HCT116 (cell line): ENCODE measurements around the gene PPEF2. TPM values are rescaled to one million over a fixed set of nuclear protein-coding genes. Genes with fewer than 3 reads are reported as not detected.

ENCODE experiments used
- ATAC-seq: fragments of 200-7000 bp; cut with Tn5 transposase; 2 replicates; pipeline ENCODE4 v1.9.1; 2020; ENCODE audit warnings: mild to moderate bottlenecking, moderate library complexity
- BruUV-seq: library from RNA; stranded (reverse); fragments of 400-500 nt; replicated peaks from 2 replicates; lab custom pipeline; 2021; lab: Mats Ljungman, UMichigan
- CTCF ChIA-PET: fragments of 300-600 bp; sonication (Branson Sonifier 250); formaldehyde crosslinking; loops from one replicate; lab custom pipeline; 2021; ENCODE audit warnings: antibody characterized with exemption; lab: Charles Lee
- POLR2A ChIA-PET: fragments of 300-600, 350-600 bp; sonication (Branson Sonifier 250); formaldehyde crosslinking; loops from one replicate; lab custom pipeline; 2021; ENCODE audit warnings: antibody characterized with exemption; lab: Charles Lee
- RAD21 ChIA-PET, 2 experiments: fragments of 300-600 bp; sonication (Branson Sonifier 250); formaldehyde crosslinking; loops; one replicate each; lab custom pipeline; 2023; ENCODE audit warnings: low total read pairs in 2 of 2; ENCODE audit not compliant: uncharacterized antibody in 2 of 2, unreplicated experiment in 2 of 2, low non-redundant PET in 1 of 2; lab: Charles Lee
- DNase-seq: peaks from one replicate; pipeline ENCODE4 v3.0.0-alpha.2; 2010; ENCODE audit warnings: low read depth, low spot score
- H2AFZ ChIP-seq: fragments of 200-600 bp; shearing (Covaris generic), sonication (generic); 2 replicates; pipeline ENCODE4 v1.6.1; 2017; ENCODE audit warnings: low read depth, mixed run types, mixed read lengths, antibody characterized with exemption, low read length; ENCODE audit not compliant: poor library complexity, severe bottlenecking
- H3K27ac ChIP-seq: 2 replicates; pipeline ENCODE4 v1.5.1; 2012; ENCODE audit warnings: low read depth, low read length
- H3K27me3 ChIP-seq: fragments of 200-600 bp; sonication (generic); 2 replicates; pipeline ENCODE4 v1.6.1; 2016; ENCODE audit warnings: mixed run types, low read length, mixed read lengths; ENCODE audit not compliant: insufficient read depth
- H3K36me3 ChIP-seq, 2 experiments: fragments of 200-500 bp in 1 of 2; fragments of 200-600 bp in 1 of 2; sonication (Bioruptor generic) in 1 of 2; sonication (generic) in 1 of 2; 2 replicates each; pipeline versions ENCODE4 v1.5.1 to v1.6.1; 2014 to 2016; ENCODE audit warnings: low read length in 2 of 2, inconsistent platforms in 1 of 2, mixed read lengths in 1 of 2, mixed run types in 1 of 2; ENCODE audit not compliant: insufficient read depth in 2 of 2, control insufficient read depth in 1 of 2
- H3K4me1 ChIP-seq, 2 experiments: fragments of 200-600 bp in 1 of 2; sonication (generic) in 1 of 2; 2 replicates each; pipeline versions ENCODE4 v1.5.1 to v1.6.1; 2012 to 2017; ENCODE audit warnings: low read length in 2 of 2, inconsistent platforms in 1 of 2, mild to moderate bottlenecking in 1 of 2, mixed read lengths in 1 of 2, mixed run types in 1 of 2, moderate library complexity in 1 of 2; ENCODE audit not compliant: insufficient read depth in 2 of 2, control insufficient read depth in 1 of 2
- H3K4me2 ChIP-seq: fragments of 200-600 bp; sonication (generic); 2 replicates; pipeline ENCODE4 v1.6.1; 2017; ENCODE audit warnings: mixed run types, low read length, mixed read lengths
- H3K4me3 ChIP-seq, 2 experiments: fragments of 200-600 bp in 1 of 2; sonication (generic) in 1 of 2; replicated peaks in 1 of 2; 2 replicates each; pipeline ENCODE4 v1.5.1; 2011 to 2016; ENCODE audit warnings: low read length in 2 of 2, control low read depth in 1 of 2, low read depth in 1 of 2, mild to moderate bottlenecking in 1 of 2, mixed read lengths in 1 of 2, mixed run types in 1 of 2
- H3K79me2 ChIP-seq: fragments of 200-600 bp; sonication (generic); 2 replicates; pipeline ENCODE4 v1.6.1; 2017; ENCODE audit warnings: mild to moderate bottlenecking, mixed run types, low read length, moderate library complexity, mixed read lengths; ENCODE audit not compliant: insufficient read depth
- H3K9ac ChIP-seq: fragments of 200-600 bp; sonication (generic); 2 replicates; pipeline ENCODE4 v1.6.1; 2016; ENCODE audit warnings: low read length, mixed read lengths
- H3K9me2 ChIP-seq: fragments of 200-600 bp; sonication (generic), shearing (Covaris generic); 2 replicates; pipeline ENCODE4 v1.6.1; 2017; ENCODE audit warnings: mixed run types, mild to moderate bottlenecking, moderate library complexity; ENCODE audit not compliant: insufficient read depth
- H3K9me3 ChIP-seq, 2 experiments: fragments of 200-500 bp in 1 of 2; fragments of 200-600 bp in 1 of 2; sonication (Bioruptor generic) in 1 of 2; sonication (generic) in 1 of 2; 2 replicates each; pipeline ENCODE4 v1.6.1; 2014 to 2017; ENCODE audit warnings: low read length in 2 of 2, mixed read lengths in 2 of 2, inconsistent platforms in 1 of 2, low read depth in 1 of 2, mild to moderate bottlenecking in 1 of 2, mixed run types in 1 of 2, moderate library complexity in 1 of 2; ENCODE audit not compliant: control insufficient read depth in 1 of 2, insufficient read depth in 1 of 2
- H4K20me1 ChIP-seq: fragments of 200-600 bp; sonication (generic), shearing (Covaris generic); 2 replicates; pipeline ENCODE4 v1.6.1; 2017; ENCODE audit warnings: mixed run types, mild to moderate bottlenecking, moderate library complexity; ENCODE audit not compliant: insufficient read depth
- CBX3 ChIP-seq: IDR thresholded peaks from 2 replicates; pipeline ENCODE4 v1.6.1; 2012; ENCODE audit warnings: low read depth
- ELF1 ChIP-seq: IDR thresholded peaks from 2 replicates; pipeline ENCODE4 v1.6.1; 2012; ENCODE audit warnings: low read depth, borderline replicate concordance
- FOSL1 ChIP-seq: IDR thresholded peaks from 2 replicates; pipeline ENCODE4 v1.6.1; 2012; ENCODE audit warnings: low read depth
- JUND ChIP-seq: IDR thresholded peaks from 2 replicates; pipeline ENCODE4 v1.6.1; 2012
- POLR2A ChIP-seq: IDR thresholded peaks from 2 replicates; pipeline ENCODE4 v1.7.0; 2011; ENCODE audit warnings: borderline replicate concordance; ENCODE audit not compliant: insufficient read depth, insufficient read length; ENCODE audit errors: extremely low read depth
- POLR2AphosphoS5 ChIP-seq: IDR thresholded peaks from 2 replicates; pipeline ENCODE4 v1.6.1; 2011; ENCODE audit warnings: mild to moderate bottlenecking, low read depth, low read length, moderate library complexity
- SIN3A ChIP-seq: IDR thresholded peaks from 2 replicates; pipeline ENCODE4 v1.6.1; 2012; ENCODE audit warnings: low read depth
- SRF ChIP-seq: IDR thresholded peaks from 2 replicates; pipeline ENCODE4 v1.6.1; 2012; ENCODE audit warnings: low read depth
- TCF7L2 ChIP-seq: IDR thresholded peaks from 2 replicates; pipeline ENCODE4 v1.7.0; 2011; ENCODE audit warnings: borderline replicate concordance, inconsistent platforms; ENCODE audit not compliant: insufficient read depth, insufficient read length; ENCODE audit errors: extremely low read depth
- YY1 ChIP-seq: IDR thresholded peaks from 2 replicates; pipeline ENCODE4 v1.6.1; 2011; ENCODE audit warnings: low read length, low read depth, moderate library complexity, mild to moderate bottlenecking; ENCODE audit not compliant: insufficient replicate concordance; ENCODE audit errors: extremely low read depth
- ZFX ChIP-seq: fragments of 450-650 bp; IDR thresholded peaks from 2 replicates; pipeline ENCODE4 v1.6.1; 2017
- ZNF274 ChIP-seq: fragments of 200-500 bp; sonication (Bioruptor generic); IDR thresholded peaks from 2 replicates; pipeline ENCODE4 v1.6.1; 2014; ENCODE audit warnings: mild to moderate bottlenecking, low read depth, low read length, inconsistent platforms
- intact Hi-C: fragments of 100-400 bp; cut with micrococcal nuclease; formaldehyde crosslinking; loops from 2 replicates; pipeline ENCODE4 v1.10.0; 2022
- total RNA-seq: library from RNA; stranded (reverse); gene quantifications from one replicate; pipeline ENCODE4 v1.2.1, GENCODE V29; 2021; ENCODE audit not compliant: unreplicated experiment
- TF ChIP-seq, protein P1 (sequence below), 3 experiments: fragments of 200-600 bp in 1 of 3; sonication (generic) in 1 of 3; IDR thresholded peaks in 2 of 3; conservative IDR thresholded peaks in 1 of 3; 2 replicates each; pipeline ENCODE4 v1.5.1; 2012 to 2017; ENCODE audit warnings: low read depth in 2 of 3, low read length in 2 of 3, antibody characterized with exemption in 1 of 3, borderline replicate concordance in 1 of 3, control low read depth in 1 of 3, mild to moderate bottlenecking in 1 of 3, mixed read lengths in 1 of 3, mixed run types in 1 of 3, moderate library complexity in 1 of 3; ENCODE audit not compliant: insufficient read depth in 1 of 3

The PPEF2 gene
- total RNA-seq, 1 experiment from 2014 or later: not detected

DNA sequence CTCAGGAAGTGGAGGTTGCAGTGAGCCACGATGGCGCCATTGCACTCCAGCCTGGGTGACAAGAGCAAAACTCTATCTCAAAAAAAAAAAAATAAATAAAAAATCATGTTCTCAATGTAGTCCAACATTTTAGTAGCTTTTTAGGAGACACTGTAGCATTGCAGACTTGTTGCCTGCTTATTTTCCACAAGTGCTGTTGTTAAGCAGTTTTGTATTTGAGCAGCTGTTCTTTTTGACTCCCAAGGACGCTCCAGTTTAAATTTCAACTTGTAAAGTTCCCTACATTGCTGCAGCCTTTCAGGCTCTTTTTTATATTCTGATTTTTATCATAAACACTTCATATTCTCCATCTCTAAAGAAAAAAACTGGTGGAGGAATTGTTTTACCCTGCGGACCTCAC is 83.1 kb downstream of the PPEF2 start:
- Histone ChIP-seq H3K9ac (no peak overlapping the region), H2AFZ (no peak overlapping the region), H3K27me3 (no peaks in the 10 kb centered on the region), H3K4me2 (no peak overlapping the region), H3K27ac (no peak overlapping the region), H3K9me2 (no peaks in the 10 kb centered on the region), H3K9me3 (no peaks in the 10 kb centered on the region), H3K4me1 (peaks cover under 1 to 2% of the 10 kb centered on the region in 2 experiments; a peak in 3 of 4 replicates), H3K4me3 (no peak overlapping the region), H4K20me1 (no peaks in the 10 kb centered on the region), H3K79me2 (no peaks in the 10 kb centered on the region), H3K36me3 (peaks cover 0 to 10% of the 10 kb centered on the region in 2 experiments; a peak in 3 of 4 replicates)
- CTCF ChIA-PET: no interaction called here
- TF ChIP-seq CBX3: no peak
- TF ChIP-seq FOSL1: no peak
- TF ChIP-seq ELF1: no peak
- no peak for TF ChIP-seq TCF7L2
- TF ChIP-seq, protein P1, sequence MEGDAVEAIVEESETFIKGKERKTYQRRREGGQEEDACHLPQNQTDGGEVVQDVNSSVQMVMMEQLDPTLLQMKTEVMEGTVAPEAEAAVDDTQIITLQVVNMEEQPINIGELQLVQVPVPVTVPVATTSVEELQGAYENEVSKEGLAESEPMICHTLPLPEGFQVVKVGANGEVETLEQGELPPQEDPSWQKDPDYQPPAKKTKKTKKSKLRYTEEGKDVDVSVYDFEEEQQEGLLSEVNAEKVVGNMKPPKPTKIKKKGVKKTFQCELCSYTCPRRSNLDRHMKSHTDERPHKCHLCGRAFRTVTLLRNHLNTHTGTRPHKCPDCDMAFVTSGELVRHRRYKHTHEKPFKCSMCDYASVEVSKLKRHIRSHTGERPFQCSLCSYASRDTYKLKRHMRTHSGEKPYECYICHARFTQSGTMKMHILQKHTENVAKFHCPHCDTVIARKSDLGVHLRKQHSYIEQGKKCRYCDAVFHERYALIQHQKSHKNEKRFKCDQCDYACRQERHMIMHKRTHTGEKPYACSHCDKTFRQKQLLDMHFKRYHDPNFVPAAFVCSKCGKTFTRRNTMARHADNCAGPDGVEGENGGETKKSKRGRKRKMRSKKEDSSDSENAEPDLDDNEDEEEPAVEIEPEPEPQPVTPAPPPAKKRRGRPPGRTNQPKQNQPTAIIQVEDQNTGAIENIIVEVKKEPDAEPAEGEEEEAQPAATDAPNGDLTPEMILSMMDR (IDR thresholded peaks at IDR 0.05 in 2 of 3, conservative IDR thresholded peaks at IDR 0.05 in 1 of 3; ENCODE audit: borderline replicate concordance in 1 of 3, insufficient read depth in 1 of 3, low read depth in 2 of 3, low read length in 2 of 3): no peak
- TF ChIP-seq POLR2AphosphoS5: no peak
- no peak for TF ChIP-seq SIN3A
- no peak for TF ChIP-seq POLR2A
- no peak for TF ChIP-seq YY1
- no peak for TF ChIP-seq ZNF274
- no peak for TF ChIP-seq JUND
- no peak for TF ChIP-seq ZFX
- TF ChIP-seq SRF: no peak
- POLR2A ChIA-PET: no interaction called here
- RAD21 ChIA-PET: no interaction called here
- ATAC-seq: no peak
- BruUV-seq: no TSS peak
- no peak for DNase-seq
- intact Hi-C loops: no loop called here
